ENCODE data around the gene COX6A2. TPM values are rescaled to one million over a fixed set of nuclear protein-coding genes. Genes with fewer than 3 reads are reported as not detected.
"Not testable (repeated sequence)": the region's sequence is repeated elsewhere in the genome, so short reads cannot be mapped to it uniquely, and the experiment has no call there.

The COX6A2 gene
- polyA plus RNA-seq, 1 of the 3 experiments (the other 2 are of a cell fraction) = not detected

- H3K9ac ChIP-seq = no peak overlapping the region
- H3K9me2 ChIP-seq = no peaks in the 10 kb centered on the region
- ChIA-PET CTCF (interaction anchor here (0.9 to 2.6 kb wide), 12 partner anchors 9 to 467 kb away, joined by 3 to 33 read pairs (median 4); partner anchors contain the start of genes HSD3B7 and ZNF843), POLR2A (interaction anchor here (0.7 to 2.3 kb wide), 5 partner anchors 8 to 271 kb away, joined by 3 to 11 read pairs (median 4); partner anchors contain the start of genes ARMC5, FUS and ZNF843)
- no peaks in the 10 kb centered on the region for H3K9me3 ChIP-seq
- H3F3A ChIP-seq (replicated peaks; ENCODE audit: insufficient read depth) = peaks cover 24% of the 10 kb centered on the region
- peak overlapping the region in 1 of 2 experiments; percentile 95; a peak in 2 of 4 replicates for H3K27ac ChIP-seq (ENCODE audit: low read depth in 2 of 2, low read length in 1 of 2)
- no peak overlapping the region for H3K4me3 ChIP-seq (ENCODE audit: low read depth in 2 of 2, low read length in 1 of 2)
- DNase-seq = no peak
- TF ChIP-seq NFIC (IDR thresholded peaks at IDR 0.05; ENCODE audit: borderline replicate concordance) (no peak), TEAD4 (IDR thresholded peaks at IDR 0.05; ENCODE audit: borderline replicate concordance, insufficient read depth) (no peak), RCOR1 (IDR thresholded peaks at IDR 0.05; ENCODE audit: low read length) (no peak), RFX5 (IDR thresholded peaks at IDR 0.05; ENCODE audit: low read length) (no peak), USF2 (IDR thresholded peaks at IDR 0.05; ENCODE audit: borderline replicate concordance, low read depth, low read length) (no peak), SIN3A (IDR thresholded peaks at IDR 0.05; ENCODE audit: borderline replicate concordance, low read depth, low read length) (no peak), REST (IDR thresholded peaks at IDR 0.05; ENCODE audit: low read depth, low read length) (no peak), CTCF (IDR thresholded peaks at IDR 0.05) (no peak), ELF1 (IDR thresholded peaks at IDR 0.05) (no peak), USF1 (IDR thresholded peaks at IDR 0.05; ENCODE audit: borderline replicate concordance, low read depth) (no peak), CHD2 (IDR thresholded peaks at IDR 0.05; ENCODE audit: low read length, partially characterized antibody) (no peak), FOXM1 (IDR thresholded peaks at IDR 0.05; ENCODE audit: low read depth) (no peak), TCF12 (IDR thresholded peaks at IDR 0.05) (no peak), FOXJ3 (CRISPR knock-in tag; IDR thresholded peaks at IDR 0.05) (no peak)
- no peaks in the 10 kb centered on the region for H3K27me3 ChIP-seq (ENCODE audit: insufficient read depth)
- peaks cover 0 to 5% of the 10 kb centered on the region in 2 experiments for H3K36me3 ChIP-seq (replicated peaks in 1 of 2; ENCODE audit: control insufficient read depth in 1 of 2, insufficient read depth in 2 of 2, low read length in 1 of 2)
- peaks cover 18% of the 10 kb centered on the region for H4K20me1 ChIP-seq (ENCODE audit: insufficient read depth)
- H2AFZ ChIP-seq (ENCODE audit: low read depth) = no peak overlapping the region
- peak overlapping the region; percentile 62; the same call in 1 of the 2 replicates for H3K4me2 ChIP-seq
- H3K4me1 ChIP-seq (ENCODE audit: control insufficient read depth in 1 of 2, insufficient read depth in 2 of 2, low read depth in 1 of 2, low read length in 1 of 2) = peaks cover 25 to 39% of the 10 kb centered on the region in 2 experiments; a peak in 3 of 4 replicates
- peaks cover 38% of the 10 kb centered on the region for H3K79me2 ChIP-seq (ENCODE audit: insufficient read depth)
- WGBS (ENCODE audit: low lambda C conversion rate) = 75% methylated on average over 5 of the region's 5 CpGs
These were observed 23.0 kb upstream of the COX6A2 start for GRCh38 chr16:31451201-31451600.

GRCh38 chr16:31445931-31446330, 17.8 kb upstream of the COX6A2 start:
- H4K20me1 ChIP-seq (ENCODE audit: insufficient read depth); DNase-seq; H3K9me3 ChIP-seq; H3K9ac ChIP-seq; H3K4me2 ChIP-seq; H2AFZ ChIP-seq (ENCODE audit: low read depth); H3F3A ChIP-seq (replicated peaks; ENCODE audit: insufficient read depth); H3K27ac ChIP-seq (ENCODE audit: low read depth in 2 of 2, low read length in 1 of 2); H3K4me1 ChIP-seq (ENCODE audit: control insufficient read depth in 1 of 2, insufficient read depth in 2 of 2, low read depth in 1 of 2, low read length in 1 of 2); H3K9me2 ChIP-seq; H3K27me3 ChIP-seq (ENCODE audit: insufficient read depth); H3K79me2 ChIP-seq (ENCODE audit: insufficient read depth); H3K36me3 ChIP-seq (replicated peaks in 1 of 2; ENCODE audit: control insufficient read depth in 1 of 2, insufficient read depth in 2 of 2, low read length in 1 of 2); H3K4me3 ChIP-seq (ENCODE audit: low read depth in 2 of 2, low read length in 1 of 2): not testable (repeated sequence)
- WGBS (ENCODE audit: low lambda C conversion rate) = 79% methylated on average over 6 of the region's 6 CpGs
- ChIA-PET POLR2A (interaction anchor here (0.6 to 1.2 kb wide), 2 partner anchors 14 to 324 kb away, joined by 3 to 4 read pairs; no protein-coding TSS in a partner anchor), CTCF (interaction anchor here (0.9 to 6.7 kb wide), 4 partner anchors 12 to 462 kb away, joined by 3 to 80 read pairs (median 25); partner anchors contain the start of genes ARMC5 and HSD3B7)
